GM13976 (cell line): ENCODE results near the gene RPL18A.
A peak's percentile ranks its signal among the peaks of the same experiment; 100 is the strongest.

Experiments
- DNase-seq: peaks from one replicate; pipeline ENCODE4 v3.0.0; 2012; ENCODE audit warnings: low spot score
- in situ Hi-C: fragments of 300-500 bp; cut with MboI; formaldehyde crosslinking; loops from one replicate; pipeline ENCODE4 v1.12.0; 2022; ENCODE audit warnings: low sequenced_read_pairs, mixed read lengths, inconsistent platforms; ENCODE audit not compliant: unreplicated experiment
- TF ChIP-seq, protein P1 (sequence below): IDR thresholded peaks from 2 replicates; pipeline ENCODE4 v1.5.1; 2012; ENCODE audit warnings: borderline replicate concordance, mild to moderate bottlenecking; ENCODE audit not compliant: insufficient read depth; ENCODE audit errors: extremely low read depth, missing control alignments, control extremely low read depth

RPL18A gene

DNA sequence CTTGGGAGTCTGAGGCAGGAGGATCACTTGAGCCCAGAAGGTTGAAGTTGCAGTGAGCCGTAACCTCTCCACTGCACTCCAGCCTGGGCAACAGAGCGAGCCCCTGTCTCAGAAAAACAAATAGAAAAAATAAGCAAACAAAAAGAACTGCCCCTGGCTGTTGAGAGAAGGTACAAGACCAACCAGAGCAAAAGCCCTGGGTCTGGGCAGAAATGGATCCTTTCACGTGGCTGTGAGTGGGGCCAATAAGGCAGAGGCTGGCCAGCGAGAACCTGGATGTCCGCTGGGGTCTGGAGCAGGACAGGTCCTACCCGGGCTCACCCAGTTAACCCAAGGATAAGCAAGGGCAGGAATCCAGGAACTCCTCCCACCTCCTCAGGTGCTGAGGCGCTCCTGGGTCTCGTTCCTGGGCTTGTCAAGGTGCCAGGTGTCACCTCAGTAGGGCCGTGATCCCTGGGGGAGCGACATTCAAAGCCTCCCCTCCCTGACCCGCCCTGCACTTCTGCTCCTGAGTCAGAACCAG lies 7.3 kb downstream of the RPL18A start:
- in situ Hi-C loops = loop anchor here (10.0 kb wide), 1 partner anchor 58 kb away; no protein-coding TSS in a partner anchor
- no peak for DNase-seq
- TF ChIP-seq, protein P1, sequence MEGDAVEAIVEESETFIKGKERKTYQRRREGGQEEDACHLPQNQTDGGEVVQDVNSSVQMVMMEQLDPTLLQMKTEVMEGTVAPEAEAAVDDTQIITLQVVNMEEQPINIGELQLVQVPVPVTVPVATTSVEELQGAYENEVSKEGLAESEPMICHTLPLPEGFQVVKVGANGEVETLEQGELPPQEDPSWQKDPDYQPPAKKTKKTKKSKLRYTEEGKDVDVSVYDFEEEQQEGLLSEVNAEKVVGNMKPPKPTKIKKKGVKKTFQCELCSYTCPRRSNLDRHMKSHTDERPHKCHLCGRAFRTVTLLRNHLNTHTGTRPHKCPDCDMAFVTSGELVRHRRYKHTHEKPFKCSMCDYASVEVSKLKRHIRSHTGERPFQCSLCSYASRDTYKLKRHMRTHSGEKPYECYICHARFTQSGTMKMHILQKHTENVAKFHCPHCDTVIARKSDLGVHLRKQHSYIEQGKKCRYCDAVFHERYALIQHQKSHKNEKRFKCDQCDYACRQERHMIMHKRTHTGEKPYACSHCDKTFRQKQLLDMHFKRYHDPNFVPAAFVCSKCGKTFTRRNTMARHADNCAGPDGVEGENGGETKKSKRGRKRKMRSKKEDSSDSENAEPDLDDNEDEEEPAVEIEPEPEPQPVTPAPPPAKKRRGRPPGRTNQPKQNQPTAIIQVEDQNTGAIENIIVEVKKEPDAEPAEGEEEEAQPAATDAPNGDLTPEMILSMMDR = no peak

DNA sequence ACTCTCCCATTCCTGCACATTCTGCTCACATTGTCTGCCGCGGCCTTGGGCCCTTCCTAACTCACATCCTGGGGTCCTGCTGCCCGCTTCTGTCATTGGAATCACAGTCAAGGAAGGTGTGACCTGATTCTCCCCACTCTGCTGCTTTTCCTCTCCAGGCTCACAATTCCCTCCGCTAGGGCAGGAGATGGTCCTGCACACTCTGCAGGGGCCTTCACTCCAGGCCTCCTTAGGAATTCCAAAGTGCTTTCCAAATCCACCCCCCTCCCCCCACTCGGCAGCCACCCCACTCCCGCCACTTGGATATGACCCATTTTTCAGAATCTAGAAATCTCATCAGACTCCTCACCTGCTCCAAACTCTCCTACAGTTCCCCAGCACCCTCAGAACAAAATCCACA lies 9.0 kb downstream of the RPL18A start:
- in situ Hi-C loops = loop anchor here (10.0 kb wide), 1 partner anchor 56 kb away; no protein-coding TSS in a partner anchor
- TF ChIP-seq, protein P1 = no peak
- DNase-seq = no peak

DNA sequence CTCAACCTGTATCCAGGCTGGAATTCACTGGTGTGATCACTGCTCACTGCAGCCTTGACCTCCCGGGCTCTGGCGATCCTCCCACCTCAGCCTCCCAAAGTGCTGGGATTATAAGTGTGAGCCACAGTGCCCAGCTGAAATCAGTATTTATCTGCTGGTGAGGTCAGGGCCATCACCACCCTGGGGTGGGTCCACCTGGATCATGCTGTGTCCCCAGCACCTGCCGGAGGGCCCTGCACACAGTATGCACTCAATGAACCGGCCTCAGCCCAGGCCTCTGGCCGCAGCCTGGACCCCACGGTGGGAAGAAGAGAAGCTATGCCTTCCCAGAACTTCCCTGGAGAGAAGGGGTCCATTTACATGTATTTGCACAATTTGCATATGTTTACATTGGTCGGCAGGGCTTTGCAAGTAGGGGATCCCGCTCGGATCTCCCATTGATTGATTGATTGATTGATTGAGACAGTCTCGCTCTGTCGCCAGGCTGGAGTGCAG lies 9.5 kb downstream of the RPL18A start:
- no peak for DNase-seq
- TF ChIP-seq, protein P1 = no peak
- in situ Hi-C loops = loop anchor here (10.0 kb wide), 1 partner anchor 56 kb away; no protein-coding TSS in a partner anchor

DNA sequence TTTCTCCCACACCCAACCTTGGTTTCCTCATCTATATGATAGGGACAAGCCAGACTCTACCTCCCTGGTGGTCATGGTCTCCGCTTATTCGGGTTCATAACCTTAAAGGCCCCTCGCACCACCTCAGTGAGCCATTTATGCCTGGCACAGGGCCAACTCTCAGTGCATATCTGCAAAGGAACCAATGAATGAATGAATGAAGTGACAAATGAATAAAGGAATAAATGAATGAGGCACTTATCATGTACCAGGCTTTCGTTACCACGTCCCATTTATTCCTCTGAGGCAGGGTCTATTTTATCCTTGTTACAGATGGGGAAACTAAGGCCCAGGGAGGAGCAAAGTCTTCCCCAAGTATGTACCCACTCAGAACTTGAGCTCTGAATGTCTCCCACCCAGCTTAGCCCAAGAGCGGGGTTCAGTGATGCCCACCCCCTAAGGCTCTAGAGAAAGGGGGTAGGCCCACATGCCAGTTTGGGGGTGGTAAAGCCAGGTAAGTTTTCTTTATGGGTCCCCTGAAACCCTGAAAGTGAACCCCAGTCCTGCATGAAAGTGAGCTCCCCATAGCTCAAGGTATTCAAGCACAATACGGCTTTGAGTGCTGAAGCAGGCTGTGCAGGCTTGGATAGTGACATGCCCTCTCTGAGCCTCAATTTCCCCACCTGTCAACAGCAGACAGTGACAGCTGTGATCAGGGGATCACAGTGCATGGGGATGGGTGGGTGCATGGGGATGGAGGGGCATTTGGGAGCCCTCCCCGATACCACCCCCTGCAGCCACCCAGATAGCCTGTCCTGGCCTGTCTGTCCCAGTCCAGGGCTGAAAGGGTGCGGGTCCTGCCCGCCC lies 11.5 kb downstream of the RPL18A start:
- in situ Hi-C loops = no loop called here
- DNase-seq = no peak
- TF ChIP-seq, protein P1 = no peak

DNA sequence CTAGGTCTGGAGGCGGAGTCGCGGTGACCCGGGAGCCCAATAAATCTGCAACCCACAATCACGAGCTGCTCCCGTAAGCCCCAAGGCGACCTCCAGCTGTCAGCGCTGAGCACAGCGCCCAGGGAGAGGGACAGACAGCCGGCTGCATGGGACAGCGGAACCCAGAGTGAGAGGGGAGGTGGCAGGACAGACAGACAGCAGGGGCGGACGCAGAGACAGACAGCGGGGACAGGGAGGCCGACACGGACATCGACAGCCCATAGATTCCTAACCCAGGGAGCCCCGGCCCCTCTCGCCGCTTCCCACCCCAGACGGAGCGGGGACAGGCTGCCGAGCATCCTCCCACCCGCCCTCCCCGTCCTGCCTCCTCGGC lies 12.2 kb downstream of the RPL18A start, which contains the start of gene SLC5A5:
Gene SLC5A5, plus strand, starts transcription at position 68 of the 373 bp plus-strand sequence. CDS start 375 bp downstream, outside the sequence.
- in situ Hi-C loops = no loop called here
- DNase-seq = peak; percentile 49

More for the DNA sequence above, 12.2 kb downstream of the RPL18A start, which contains the start of gene SLC5A5:
- TF ChIP-seq, protein P1 = no peak
